DND-41 (cell line): ENCODE measurements around the gene HAUS6.

Experiments
- CTCF ChIP-seq: IDR thresholded peaks from 2 replicates; pipeline ENCODE4 v1.5.1; 2012; ENCODE audit warnings: borderline replicate concordance, low read length, moderate library complexity, mild to moderate bottlenecking; ENCODE audit not compliant: poor library complexity, severe bottlenecking; ENCODE audit errors: extremely low read depth
- EZH2 ChIP-seq: IDR thresholded peaks from 3 replicates; pipeline ENCODE4 v1.6.1; 2012; ENCODE audit warnings: borderline replicate concordance, low read depth, mild to moderate bottlenecking, moderate library complexity, low read length, inconsistent platforms; ENCODE audit not compliant: severe bottlenecking

- TF ChIP-seq CTCF = no peak
- TF ChIP-seq EZH2 = no peak
Measured at GRCh38 chr9:19137282-19137681, 34.6 kb upstream of the HAUS6 start.
